Ascending aorta (tissue), 2 donors: ENCODE results near the gene CYP27C1. TPM values are rescaled to one million over a fixed set of nuclear protein-coding genes. Genes with fewer than 3 reads are reported as not detected.

Experiments used
- DNase-seq, 2 donors: peaks; one replicate each; pipeline ENCODE4 v3.0.0-alpha.2; 2019; ENCODE audit warnings: low spot score in 2 of 2
- H3K27ac ChIP-seq, 2 donors: fragments of 200-600 bp; sonication (generic); one replicate each; pipeline ENCODE4 v1.5.1; 2016 to 2017; ENCODE audit warnings: mild to moderate bottlenecking in 1 of 2
- H3K27me3 ChIP-seq: fragments of 200-600 bp; sonication (generic); one replicate; pipeline ENCODE4 v1.5.1; 2017
- H3K36me3 ChIP-seq, 2 donors: fragments of 200-600 bp; sonication (generic); one replicate each; pipeline ENCODE4 v1.5.1; 2016
- H3K4me1 ChIP-seq, 2 donors: fragments of 200-600 bp; sonication (generic); one replicate each; pipeline ENCODE4 v1.5.1; 2016 to 2017; ENCODE audit warnings: mild to moderate bottlenecking in 1 of 2
- H3K4me3 ChIP-seq, 2 donors: fragments of 200-600 bp; sonication (generic); one replicate each; pipeline ENCODE4 v1.5.1; 2016 to 2017; ENCODE audit warnings: mild to moderate bottlenecking in 1 of 2
- H3K9me3 ChIP-seq, 2 donors: fragments of 200-600 bp; sonication (generic); one replicate each; pipeline ENCODE4 v1.5.1; 2016
- CTCF ChIP-seq, 3 experiments: fragments of 200-600 bp in 2 of 3; fragments of 450-650 bp in 1 of 3; sonication (generic) in 2 of 3; IDR thresholded peaks; one replicate each; pipeline ENCODE4 v1.5.1; 2016 to 2019; ENCODE audit warnings: antibody characterized with exemption in 3 of 3, mild to moderate bottlenecking in 1 of 3, moderate library complexity in 1 of 3
- intact Hi-C: fragments of 100-400 bp; cut with DNase I; formaldehyde crosslinking; loops from one replicate; pipeline ENCODE4 v1.15.1; 2023
- total RNA-seq: library from RNA; depleted of rRNA; stranded (reverse); fragments of >200 nt; gene quantifications from one replicate; pipeline ENCODE4 v1.1.0, GENCODE V29; 2016

Gene CYP27C1
- total RNA-seq, 1 donor from 2014 or later: not detected

- H3K9me3 ChIP-seq: no peaks in the 10 kb centered on the region
- H3K27me3 ChIP-seq: no peaks in the 10 kb centered on the region
- H3K27ac ChIP-seq: no peak overlapping the region
- no peaks in the 10 kb centered on the region for H3K36me3 ChIP-seq
- H3K4me1 ChIP-seq: no peaks in the 10 kb centered on the region
- TF ChIP-seq CTCF (IDR thresholded peaks at IDR 0.05): no peak
- H3K4me3 ChIP-seq: no peak overlapping the region
- intact Hi-C loops: no loop called here
- DNase-seq: no peak
These were observed 59.4 kb downstream of the CYP27C1 start for GRCh38 chr2:127160676-127161075.

GRCh38 chr2:127159543-127159942 is 60.6 kb downstream of the CYP27C1 start:
- intact Hi-C loops: no loop called here
- no peaks in the 10 kb centered on the region for H3K9me3 ChIP-seq

GRCh38 chr2:127158614-127159290 is 61.3 kb downstream of the CYP27C1 start:
- H3K27ac ChIP-seq: no peak overlapping the region
- intact Hi-C loops: no loop called here
- no peak for DNase-seq

More at GRCh38 chr2:127159543-127159942, 60.6 kb downstream of the CYP27C1 start:
- no peak overlapping the region for H3K27ac ChIP-seq
- H3K36me3 ChIP-seq: no peaks in the 10 kb centered on the region
- H3K27me3 ChIP-seq: no peaks in the 10 kb centered on the region
- H3K4me1 ChIP-seq: no peaks in the 10 kb centered on the region
- no peak overlapping the region for H3K4me3 ChIP-seq
- no peak for TF ChIP-seq CTCF (IDR thresholded peaks at IDR 0.05)
- DNase-seq: no peak

GRCh38 chr2:127157651-127158485 is 62.2 kb downstream of the CYP27C1 start:
- no peaks in the 10 kb centered on the region for H3K4me1 ChIP-seq
- intact Hi-C loops: no loop called here
- no peak overlapping the region for H3K4me3 ChIP-seq
- DNase-seq: no peak
- H3K36me3 ChIP-seq: no peaks in the 10 kb centered on the region
- H3K9me3 ChIP-seq: no peaks in the 10 kb centered on the region
- H3K27ac ChIP-seq: no peak overlapping the region
- no peak for TF ChIP-seq CTCF (IDR thresholded peaks at IDR 0.05)
- no peaks in the 10 kb centered on the region for H3K27me3 ChIP-seq

More at GRCh38 chr2:127158614-127159290, 61.3 kb downstream of the CYP27C1 start:
- H3K36me3 ChIP-seq: no peaks in the 10 kb centered on the region
- H3K4me3 ChIP-seq: no peak overlapping the region
- H3K27me3 ChIP-seq: no peaks in the 10 kb centered on the region
- no peaks in the 10 kb centered on the region for H3K4me1 ChIP-seq
- TF ChIP-seq CTCF (IDR thresholded peaks at IDR 0.05): no peak
- no peaks in the 10 kb centered on the region for H3K9me3 ChIP-seq

- intact Hi-C loops: no loop called here
- Histone ChIP-seq H3K27ac (no peak overlapping the region), H3K4me3 (no peak overlapping the region), H3K4me1 (no peaks in the 10 kb centered on the region), H3K27me3 (no peaks in the 10 kb centered on the region), H3K9me3 (no peaks in the 10 kb centered on the region), H3K36me3 (no peaks in the 10 kb centered on the region)
- DNase-seq: no peak
- no peak for TF ChIP-seq CTCF (IDR thresholded peaks at IDR 0.05)
These were observed 63.0 kb downstream of the CYP27C1 start for GRCh38 chr2:127157114-127157513.
